Uterus (tissue), 4 donors: ENCODE measurements around the gene GGTA1. TPM values are rescaled to one million over a fixed set of nuclear protein-coding genes. Genes with fewer than 3 reads are reported as not detected.

Source experiments
- DNase-seq, 2 donors: peaks; one replicate each; pipeline ENCODE4 v3.0.0-alpha.2; 2019 to 2020
- H3K27ac ChIP-seq, 2 donors: fragments of 200-600 bp; sonication (generic); 1 replicate in 1 of 2; 2 replicates in 1 of 2; pipeline ENCODE4 v1.5.1; 2016 to 2018
- H3K27me3 ChIP-seq, 2 donors: fragments of 200-600 bp; sonication (generic); one replicate each; pipeline ENCODE4 v1.5.1; 2018 to 2019; ENCODE audit warnings: control low read depth in 1 of 2
- H3K36me3 ChIP-seq, 2 donors: fragments of 200-600 bp; sonication (generic); one replicate each; pipeline ENCODE4 v1.5.1; 2019; ENCODE audit warnings: control low read depth in 1 of 2
- H3K4me1 ChIP-seq, 2 donors: fragments of 200-600 bp; sonication (generic); one replicate each; pipeline ENCODE4 v1.5.1; 2018 to 2019; ENCODE audit warnings: control low read depth in 1 of 2
- H3K4me3 ChIP-seq, 2 donors: fragments of 200-600 bp; sonication (generic); 1 replicate in 1 of 2; 2 replicates in 1 of 2; pipeline ENCODE4 v1.5.1; 2018 to 2019; ENCODE audit warnings: mild to moderate bottlenecking in 1 of 2
- H3K9me3 ChIP-seq, 2 donors: fragments of 200-600 bp; sonication (generic); one replicate each; pipeline ENCODE4 v1.5.1; 2019; ENCODE audit warnings: control low read depth in 1 of 2
- CTCF ChIP-seq, 4 experiments: fragments of 200-600 bp in 2 of 4; fragments of 450-650 bp in 2 of 4; sonication (generic) in 2 of 4; IDR thresholded peaks; one replicate each; pipeline ENCODE4 v1.5.1; 2016 to 2019; ENCODE audit warnings: antibody characterized with exemption in 4 of 4, mild to moderate bottlenecking in 2 of 4, moderate library complexity in 1 of 4
- POLR2A ChIP-seq, 2 donors: fragments of 450-650 bp; IDR thresholded peaks; one replicate each; pipeline ENCODE4 v1.6.1; 2016; ENCODE audit warnings: antibody characterized with exemption in 2 of 2, mild to moderate bottlenecking in 1 of 2, moderate library complexity in 1 of 2
- intact Hi-C: fragments of 100-400 bp; cut with DNase I; formaldehyde crosslinking; loops from one replicate; pipeline ENCODE4 v1.15.1; 2023; ENCODE audit warnings: low total_unique reads
- total RNA-seq, 4 donors: library from RNA; depleted of rRNA in 3 of 4; stranded (reverse); fragments of >200 nt in 3 of 4; gene quantifications; one replicate each; pipeline versions ENCODE4 v1.1.0 to v1.2.4, GENCODE V29; 2014 to 2023
- donor health status: DM: yes; HTN: yes; CAD: no.

The GGTA1 gene
- total RNA-seq, 4 donors from 2014 or later, result 0.77 to 16.3 (median 6.0) TPM

- Histone ChIP-seq H3K36me3 (no peaks in the 10 kb centered on the region), H3K27ac (no peak overlapping the region), H3K27me3 (no peaks in the 10 kb centered on the region), H3K4me3 (no peak overlapping the region), H3K4me1 (peaks cover 0 to 5% of the 10 kb centered on the region in 2 donors), H3K9me3 (no peaks in the 10 kb centered on the region)
- TF ChIP-seq POLR2A (IDR thresholded peaks at IDR 0.05) (no peak), CTCF (IDR thresholded peaks at IDR 0.05) (no peak)
- intact Hi-C loops, result loop anchor here (10.0 kb wide), 1 partner anchor 443 kb away; no protein-coding TSS in a partner anchor
- DNase-seq, result no peak
These were observed 42.4 kb upstream of the GGTA1 start for GRCh38 chr9:121542025-121542424.

- H3K4me1 ChIP-seq, result peaks cover 0 to 5% of the 10 kb centered on the region in 2 donors
- H3K36me3 ChIP-seq, result no peaks in the 10 kb centered on the region
- no peak overlapping the region for H3K27ac ChIP-seq
- no peak overlapping the region for H3K4me3 ChIP-seq
- H3K27me3 ChIP-seq, result no peaks in the 10 kb centered on the region
- TF ChIP-seq POLR2A (IDR thresholded peaks at IDR 0.05) (no peak), CTCF (IDR thresholded peaks at IDR 0.05) (no peak)
- no peak for DNase-seq
- intact Hi-C loops, result loop anchor here (10.0 kb wide), 1 partner anchor 444 kb away; no protein-coding TSS in a partner anchor
- H3K9me3 ChIP-seq, result no peaks in the 10 kb centered on the region
These were observed 41.6 kb upstream of the GGTA1 start for GRCh38 chr9:121541256-121541655.

- intact Hi-C loops, result no loop called here
- H3K27me3 ChIP-seq, result no peaks in the 10 kb centered on the region
- DNase-seq, result no peak
- no peak for TF ChIP-seq POLR2A (IDR thresholded peaks at IDR 0.05)
- no peak for TF ChIP-seq CTCF (IDR thresholded peaks at IDR 0.05)
- no peaks in the 10 kb centered on the region for H3K36me3 ChIP-seq
- H3K4me1 ChIP-seq, result no peaks in the 10 kb centered on the region
- H3K27ac ChIP-seq, result no peak overlapping the region
- H3K9me3 ChIP-seq, result no peaks in the 10 kb centered on the region
- H3K4me3 ChIP-seq, result no peak overlapping the region
These were observed 38.6 kb upstream of the GGTA1 start for GRCh38 chr9:121538221-121538620.

- DNase-seq, result no peak
These were observed 37.6 kb upstream of the GGTA1 start for GRCh38 chr9:121537283-121537682.

GRCh38 chr9:121532881-121533280, 33.2 kb upstream of the GGTA1 start:
- no peak for TF ChIP-seq CTCF (IDR thresholded peaks at IDR 0.05)
- TF ChIP-seq POLR2A (IDR thresholded peaks at IDR 0.05), result no peak
- Histone ChIP-seq H3K4me1 (no peaks in the 10 kb centered on the region), H3K4me3 (no peak overlapping the region), H3K27ac (no peak overlapping the region), H3K36me3 (no peaks in the 10 kb centered on the region), H3K9me3 (no peaks in the 10 kb centered on the region), H3K27me3 (no peaks in the 10 kb centered on the region)
- DNase-seq, result no peak
- intact Hi-C loops, result no loop called here

More at GRCh38 chr9:121537283-121537682, 37.6 kb upstream of the GGTA1 start:
- TF ChIP-seq POLR2A (IDR thresholded peaks at IDR 0.05) (no peak), CTCF (IDR thresholded peaks at IDR 0.05) (no peak)
- intact Hi-C loops, result no loop called here
- H3K27ac ChIP-seq, result no peak overlapping the region
- no peak overlapping the region for H3K4me3 ChIP-seq
- H3K4me1 ChIP-seq, result no peaks in the 10 kb centered on the region
- no peaks in the 10 kb centered on the region for H3K27me3 ChIP-seq
- H3K36me3 ChIP-seq, result no peaks in the 10 kb centered on the region
- H3K9me3 ChIP-seq, result no peaks in the 10 kb centered on the region
